SK-N-SH (cell line): ENCODE data around the gene MAP1A. TPM values are rescaled to one million over a fixed set of nuclear protein-coding genes. Genes with fewer than 3 reads are reported as not detected.

Experiments
- CTCF ChIA-PET: fragments of 300-600, 350-600 bp; formaldehyde crosslinking; extraction: SDS; loops from one replicate; lab custom pipeline; 2021; lab: Yijun Ruan, JAX
- POLR2A ChIA-PET: fragments of 350-600 bp; sonication (Branson Sonifier 250); formaldehyde crosslinking; extraction: SDS; loops from one replicate; lab custom pipeline; 2020; ENCODE audit warnings: antibody characterized with exemption, inconsistent platforms; lab: Yijun Ruan, JAX
- DNase-seq: peaks from one replicate; pipeline ENCODE4 v3.0.0; 2012
- H2AFZ ChIP-seq: fragments of 200-600 bp; sonication (generic); 2 replicates; pipeline ENCODE4 v1.8.1; 2016; ENCODE audit warnings: antibody characterized with exemption, mild to moderate bottlenecking, low read depth
- H3F3A ChIP-seq: fragments of 200-600 bp; sonication (generic); replicated peaks from 2 replicates; pipeline ENCODE3; 2016; ENCODE audit warnings: antibody characterized with exemption, mild to moderate bottlenecking; ENCODE audit not compliant: insufficient read depth
- H3K27ac ChIP-seq, 2 experiments: fragments of 200-500 bp in 1 of 2; fragments of 200-600 bp in 1 of 2; sonication (Bioruptor generic) in 1 of 2; sonication (generic), shearing (Covaris generic) in 1 of 2; 2 replicates each; pipeline versions ENCODE4 v1.5.1 to v1.6.1; 2014 to 2016; ENCODE audit warnings: low read depth in 2 of 2, inconsistent platforms in 1 of 2, low read length in 1 of 2, mild to moderate bottlenecking in 1 of 2, mixed read lengths in 1 of 2
- H3K27me3 ChIP-seq: fragments of 200-600 bp; sonication (generic), shearing (Covaris generic); 2 replicates; pipeline ENCODE4 v1.6.1; 2016; ENCODE audit warnings: mixed run types; ENCODE audit not compliant: insufficient read depth
- H3K36me3 ChIP-seq, 2 experiments: fragments of 200-500 bp in 1 of 2; fragments of 200-600 bp in 1 of 2; sonication (Bioruptor generic) in 1 of 2; sonication (generic) in 1 of 2; replicated peaks in 1 of 2; 2 replicates each; pipeline versions ENCODE3 to v1.5.1; 2014 to 2016; ENCODE audit warnings: low read length in 1 of 2, mild to moderate bottlenecking in 1 of 2; ENCODE audit not compliant: insufficient read depth in 2 of 2, control insufficient read depth in 1 of 2
- H3K4me1 ChIP-seq, 2 experiments: fragments of 200-500 bp in 1 of 2; fragments of 200-600 bp in 1 of 2; sonication (Bioruptor generic) in 1 of 2; sonication (generic), shearing (Covaris generic) in 1 of 2; 2 replicates each; pipeline versions ENCODE4 v1.5.1 to v1.6.1; 2014 to 2016; ENCODE audit warnings: low read depth in 1 of 2, low read length in 1 of 2, mixed run types in 1 of 2; ENCODE audit not compliant: insufficient read depth in 2 of 2, control insufficient read depth in 1 of 2
- H3K4me2 ChIP-seq: fragments of 200-600 bp; sonication (generic), shearing (Covaris generic); 2 replicates; pipeline ENCODE4 v1.6.1; 2017; ENCODE audit warnings: mixed run types
- H3K4me3 ChIP-seq, 2 experiments: fragments of 200-500 bp in 1 of 2; fragments of 200-600 bp in 1 of 2; sonication (Bioruptor generic) in 1 of 2; sonication (generic), shearing (Covaris generic) in 1 of 2; 2 replicates each; pipeline versions ENCODE4 v1.5.1 to v1.8.1; 2014 to 2016; ENCODE audit warnings: low read depth in 2 of 2, inconsistent platforms in 1 of 2, low read length in 1 of 2, mild to moderate bottlenecking in 1 of 2, mixed read lengths in 1 of 2, moderate library complexity in 1 of 2
- H3K79me2 ChIP-seq: fragments of 200-600 bp; sonication (generic); 2 replicates; pipeline ENCODE4 v1.8.1; 2017; ENCODE audit warnings: mild to moderate bottlenecking; ENCODE audit not compliant: insufficient read depth
- H3K9ac ChIP-seq: fragments of 200-600 bp; sonication (generic); 2 replicates; pipeline ENCODE4 v1.6.1; 2017; ENCODE audit warnings: mixed run types
- H3K9me2 ChIP-seq: fragments of 200-600 bp; sonication (generic); 2 replicates; pipeline ENCODE4 v1.6.1; 2017; ENCODE audit warnings: mixed run types
- H3K9me3 ChIP-seq: fragments of 200-600 bp; sonication (generic); 2 replicates; pipeline ENCODE4 v1.6.1; 2017; ENCODE audit warnings: mixed run types, mild to moderate bottlenecking, moderate library complexity
- H4K20me1 ChIP-seq: fragments of 200-600 bp; sonication (generic); 2 replicates; pipeline ENCODE4 v1.6.1; 2017; ENCODE audit warnings: mild to moderate bottlenecking, mixed run types; ENCODE audit not compliant: insufficient read depth
- CTCF ChIP-seq: fragments of 200-600 bp; sonication (generic); IDR thresholded peaks from 2 replicates; pipeline ENCODE4 v1.6.1; 2017; ENCODE audit warnings: antibody characterized with exemption, mild to moderate bottlenecking, moderate library complexity
- ELF1 ChIP-seq: IDR thresholded peaks from 2 replicates; pipeline ENCODE4 v1.4.0; 2012
- FOXJ3 ChIP-seq: sonication (generic); formaldehyde crosslinking; IDR thresholded peaks from 2 replicates; pipeline ENCODE4 v1.5.1; 2020; ENCODE audit warnings: mild to moderate bottlenecking, missing genetic modification reagents
- GABPA ChIP-seq: IDR thresholded peaks from 2 replicates; pipeline ENCODE4 v1.4.0; 2012; ENCODE audit warnings: low read depth, mild to moderate bottlenecking
- GATA2 ChIP-seq: sonication (generic); formaldehyde crosslinking; IDR thresholded peaks from 2 replicates; pipeline ENCODE4 v1.5.0; 2020; ENCODE audit warnings: mild to moderate bottlenecking, missing genetic modification reagents
- MEF2A ChIP-seq: IDR thresholded peaks from 2 replicates; pipeline ENCODE4 v1.4.0; 2012; ENCODE audit warnings: low read depth, borderline replicate concordance
- NFIC ChIP-seq: IDR thresholded peaks from 2 replicates; pipeline ENCODE4 v1.4.0; 2012; ENCODE audit warnings: borderline replicate concordance
- PBX3 ChIP-seq: IDR thresholded peaks from 2 replicates; pipeline ENCODE4; 2012
- RAD21 ChIP-seq: IDR thresholded peaks from 2 replicates; pipeline ENCODE4 v1.6.1; 2012; ENCODE audit warnings: mild to moderate bottlenecking, low read length
- RCOR1 ChIP-seq: fragments of 150-350 bp; IDR thresholded peaks from 2 replicates; pipeline ENCODE4 v1.6.1; 2017; ENCODE audit warnings: antibody characterized with exemption, low read length
- RFX5 ChIP-seq: IDR thresholded peaks from 2 replicates; pipeline ENCODE4 v1.6.1; 2012; ENCODE audit warnings: mild to moderate bottlenecking, improper control_type of control experiment, low read length
- RXRA ChIP-seq: IDR thresholded peaks from 2 replicates; pipeline ENCODE4 v1.4.0; 2012; ENCODE audit warnings: low read depth, mild to moderate bottlenecking, borderline replicate concordance
- TAF1 ChIP-seq: IDR thresholded peaks from 2 replicates; pipeline ENCODE4 v1.6.1; 2012; ENCODE audit warnings: low read depth, mild to moderate bottlenecking, low read length, moderate library complexity, borderline replicate concordance
- TCF12 ChIP-seq: IDR thresholded peaks from 2 replicates; pipeline ENCODE4 v1.4.0; 2012
- USF1 ChIP-seq: IDR thresholded peaks from 2 replicates; pipeline ENCODE4 v1.4.0; 2012; ENCODE audit warnings: low read depth, borderline replicate concordance
- WGBS: methylation state at CpG from one replicate; pipeline ENCODE4 v1.1.6; 2017; ENCODE audit warnings: low lambda C conversion rate; 5-methylcytosine and 5-hydroxymethylcytosine counted together
- polyA plus RNA-seq, 3 experiments: library from polyadenylated mRNA; depleted of rRNA; stranded (reverse); fragments of >200 nt; gene quantifications; 2 replicates each; pipeline ENCODE4 v1.2.3, GENCODE V29; 2012
- TF ChIP-seq, protein P1 (sequence below): IDR thresholded peaks from 2 replicates; pipeline ENCODE4 v1.6.1; 2012; ENCODE audit warnings: mild to moderate bottlenecking, low read depth, low read length, moderate library complexity
- TF ChIP-seq, protein P2 (sequence below): IDR thresholded peaks from 2 replicates; pipeline ENCODE4 v1.4.0; 2012; ENCODE audit warnings: low read depth, borderline replicate concordance
- TF ChIP-seq, protein P3 (sequence below): IDR thresholded peaks from 2 replicates; pipeline ENCODE4 v1.4.0; 2012; ENCODE audit warnings: low read depth
- TF ChIP-seq, protein P4 (sequence below): fragments of 150-350 bp; IDR thresholded peaks from 2 replicates; pipeline ENCODE4 v1.6.1; 2016; ENCODE audit warnings: mild to moderate bottlenecking, low read depth, low read length

MAP1A gene
- polyA plus RNA-seq, 1 of the 3 experiments (the other 2 are of a cell fraction) = 6.0 TPM

- TF ChIP-seq, protein P1, sequence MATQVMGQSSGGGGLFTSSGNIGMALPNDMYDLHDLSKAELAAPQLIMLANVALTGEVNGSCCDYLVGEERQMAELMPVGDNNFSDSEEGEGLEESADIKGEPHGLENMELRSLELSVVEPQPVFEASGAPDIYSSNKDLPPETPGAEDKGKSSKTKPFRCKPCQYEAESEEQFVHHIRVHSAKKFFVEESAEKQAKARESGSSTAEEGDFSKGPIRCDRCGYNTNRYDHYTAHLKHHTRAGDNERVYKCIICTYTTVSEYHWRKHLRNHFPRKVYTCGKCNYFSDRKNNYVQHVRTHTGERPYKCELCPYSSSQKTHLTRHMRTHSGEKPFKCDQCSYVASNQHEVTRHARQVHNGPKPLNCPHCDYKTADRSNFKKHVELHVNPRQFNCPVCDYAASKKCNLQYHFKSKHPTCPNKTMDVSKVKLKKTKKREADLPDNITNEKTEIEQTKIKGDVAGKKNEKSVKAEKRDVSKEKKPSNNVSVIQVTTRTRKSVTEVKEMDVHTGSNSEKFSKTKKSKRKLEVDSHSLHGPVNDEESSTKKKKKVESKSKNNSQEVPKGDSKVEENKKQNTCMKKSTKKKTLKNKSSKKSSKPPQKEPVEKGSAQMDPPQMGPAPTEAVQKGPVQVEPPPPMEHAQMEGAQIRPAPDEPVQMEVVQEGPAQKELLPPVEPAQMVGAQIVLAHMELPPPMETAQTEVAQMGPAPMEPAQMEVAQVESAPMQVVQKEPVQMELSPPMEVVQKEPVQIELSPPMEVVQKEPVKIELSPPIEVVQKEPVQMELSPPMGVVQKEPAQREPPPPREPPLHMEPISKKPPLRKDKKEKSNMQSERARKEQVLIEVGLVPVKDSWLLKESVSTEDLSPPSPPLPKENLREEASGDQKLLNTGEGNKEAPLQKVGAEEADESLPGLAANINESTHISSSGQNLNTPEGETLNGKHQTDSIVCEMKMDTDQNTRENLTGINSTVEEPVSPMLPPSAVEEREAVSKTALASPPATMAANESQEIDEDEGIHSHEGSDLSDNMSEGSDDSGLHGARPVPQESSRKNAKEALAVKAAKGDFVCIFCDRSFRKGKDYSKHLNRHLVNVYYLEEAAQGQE = no peak
- TF ChIP-seq PBX3 = no peak
- TF ChIP-seq GATA2 (CRISPR knock-in tag) = no peak
- no peak for TF ChIP-seq MEF2A
Measured at GRCh38 chr15:43505738-43506137, 11.7 kb upstream of the MAP1A start (continued).

GRCh38 chr15:43508421-43508820 lies 9.0 kb upstream of the MAP1A start:
- Histone ChIP-seq H3K4me2 (peak overlapping the region; percentile 85; the same call in 1 of the 2 replicates), H3K9me3 (no peaks in the 10 kb centered on the region), H3F3A (peaks cover 11% of the 10 kb centered on the region), H3K9me2 (no peaks in the 10 kb centered on the region), H2AFZ (peak overlapping the region; percentile 69; the same call in 1 of the 2 replicates), H3K9ac (peak overlapping the region; percentile 9; the same call in 1 of the 2 replicates), H4K20me1 (no peaks in the 10 kb centered on the region), H3K79me2 (peaks cover 6% of the 10 kb centered on the region; the same call in 1 of the 2 replicates), H3K36me3 (no peaks in the 10 kb centered on the region), H3K4me3 (no peak overlapping the region), H3K27me3 (no peaks in the 10 kb centered on the region), H3K27ac (peak overlapping the region; percentile 95 to 99), H3K4me1 (peaks cover 15 to 24% of the 10 kb centered on the region in 2 experiments)
- 60% methylated on average over 1 of the region's 1 CpG for WGBS
- no peak for TF ChIP-seq TCF12
- TF ChIP-seq NFIC = no peak
- no peak for TF ChIP-seq FOXJ3 (CRISPR knock-in tag)
- TF ChIP-seq, protein P2, sequence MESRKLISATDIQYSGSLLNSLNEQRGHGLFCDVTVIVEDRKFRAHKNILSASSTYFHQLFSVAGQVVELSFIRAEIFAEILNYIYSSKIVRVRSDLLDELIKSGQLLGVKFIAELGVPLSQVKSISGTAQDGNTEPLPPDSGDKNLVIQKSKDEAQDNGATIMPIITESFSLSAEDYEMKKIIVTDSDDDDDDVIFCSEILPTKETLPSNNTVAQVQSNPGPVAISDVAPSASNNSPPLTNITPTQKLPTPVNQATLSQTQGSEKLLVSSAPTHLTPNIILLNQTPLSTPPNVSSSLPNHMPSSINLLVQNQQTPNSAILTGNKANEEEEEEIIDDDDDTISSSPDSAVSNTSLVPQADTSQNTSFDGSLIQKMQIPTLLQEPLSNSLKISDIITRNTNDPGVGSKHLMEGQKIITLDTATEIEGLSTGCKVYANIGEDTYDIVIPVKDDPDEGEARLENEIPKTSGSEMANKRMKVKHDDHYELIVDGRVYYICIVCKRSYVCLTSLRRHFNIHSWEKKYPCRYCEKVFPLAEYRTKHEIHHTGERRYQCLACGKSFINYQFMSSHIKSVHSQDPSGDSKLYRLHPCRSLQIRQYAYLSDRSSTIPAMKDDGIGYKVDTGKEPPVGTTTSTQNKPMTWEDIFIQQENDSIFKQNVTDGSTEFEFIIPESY = no peak
- TF ChIP-seq RAD21 = no peak
- TF ChIP-seq GABPA = no peak
- TF ChIP-seq RFX5 = no peak
- no peak for TF ChIP-seq ELF1
- TF ChIP-seq TAF1 = no peak
- TF ChIP-seq RCOR1 = no peak
- no peak for TF ChIP-seq USF1
- TF ChIP-seq RXRA = no peak
- no peak for TF ChIP-seq CTCF
- TF ChIP-seq, protein P3, sequence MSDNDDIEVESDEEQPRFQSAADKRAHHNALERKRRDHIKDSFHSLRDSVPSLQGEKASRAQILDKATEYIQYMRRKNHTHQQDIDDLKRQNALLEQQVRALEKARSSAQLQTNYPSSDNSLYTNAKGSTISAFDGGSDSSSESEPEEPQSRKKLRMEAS = no peak
- TF ChIP-seq, protein P4, sequence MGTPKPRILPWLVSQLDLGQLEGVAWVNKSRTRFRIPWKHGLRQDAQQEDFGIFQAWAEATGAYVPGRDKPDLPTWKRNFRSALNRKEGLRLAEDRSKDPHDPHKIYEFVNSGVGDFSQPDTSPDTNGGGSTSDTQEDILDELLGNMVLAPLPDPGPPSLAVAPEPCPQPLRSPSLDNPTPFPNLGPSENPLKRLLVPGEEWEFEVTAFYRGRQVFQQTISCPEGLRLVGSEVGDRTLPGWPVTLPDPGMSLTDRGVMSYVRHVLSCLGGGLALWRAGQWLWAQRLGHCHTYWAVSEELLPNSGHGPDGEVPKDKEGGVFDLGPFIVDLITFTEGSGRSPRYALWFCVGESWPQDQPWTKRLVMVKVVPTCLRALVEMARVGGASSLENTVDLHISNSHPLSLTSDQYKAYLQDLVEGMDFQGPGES = no peak
- CTCF ChIA-PET = interaction anchor here (1.7 kb wide), 1 partner anchor 132 kb away, joined by 4 read pairs; no protein-coding TSS in a partner anchor
- POLR2A ChIA-PET = no interaction called here
- DNase-seq = no peak
